DOHH2 (cell line): ENCODE measurements around the gene NBEA.

ENCODE experiments used
- H3F3A ChIP-seq: fragments of 200-600 bp; sonication (generic), shearing (Covaris generic); 2 replicates; pipeline ENCODE4 v1.6.0; 2016; ENCODE audit warnings: antibody characterized with exemption, mild to moderate bottlenecking; ENCODE audit not compliant: control insufficient read depth, insufficient read depth
- H3K27ac ChIP-seq: fragments of 200-600 bp; sonication (generic); 2 replicates; pipeline ENCODE4 v1.5.1; 2014; ENCODE audit warnings: low read depth, mild to moderate bottlenecking, low read length, moderate library complexity
- H3K27me3 ChIP-seq: fragments of 200-600 bp; sonication (generic); 2 replicates; pipeline ENCODE4 v1.6.1; 2014; ENCODE audit warnings: mild to moderate bottlenecking, low read length, mixed read lengths; ENCODE audit not compliant: control insufficient read depth
- H3K36me3 ChIP-seq: fragments of 200-600 bp; sonication (generic); 2 replicates; pipeline ENCODE4 v1.6.1; 2014; ENCODE audit warnings: mild to moderate bottlenecking, low read length, moderate library complexity, mixed read lengths; ENCODE audit not compliant: control insufficient read depth
- H3K4me1 ChIP-seq: fragments of 200-600 bp; sonication (generic); 2 replicates; pipeline ENCODE4 v1.6.1; 2014; ENCODE audit warnings: mild to moderate bottlenecking, low read length, mixed read lengths; ENCODE audit not compliant: control insufficient read depth
- H3K4me2 ChIP-seq: fragments of 200-600 bp; sonication (generic); 2 replicates; pipeline ENCODE4 v1.6.0; 2014; ENCODE audit warnings: mild to moderate bottlenecking, low read length, moderate library complexity
- H3K4me3 ChIP-seq: fragments of 200-600 bp; sonication (generic); 2 replicates; pipeline ENCODE4 v1.5.1; 2014; ENCODE audit warnings: mild to moderate bottlenecking, low read length, mixed read lengths
- H3K79me2 ChIP-seq: fragments of 200-600 bp; sonication (generic); 2 replicates; pipeline ENCODE4 v1.6.1; 2014; ENCODE audit warnings: mild to moderate bottlenecking, low read length, mixed read lengths; ENCODE audit not compliant: control insufficient read depth
- H3K9me2 ChIP-seq: fragments of 200-600 bp; sonication (generic); replicated peaks from 2 replicates; pipeline ENCODE4 v1.6.1; 2014; ENCODE audit warnings: mild to moderate bottlenecking, low read length, mixed read lengths; ENCODE audit not compliant: control insufficient read depth
- H3K9me3 ChIP-seq: fragments of 200-600 bp; sonication (generic); 2 replicates; pipeline ENCODE4 v1.6.1; 2014; ENCODE audit warnings: antibody characterized with exemption, low read length, mixed read lengths; ENCODE audit not compliant: control insufficient read depth, insufficient read depth
- H4K20me1 ChIP-seq: fragments of 200-600 bp; sonication (generic); 2 replicates; pipeline ENCODE4 v1.6.0; 2014; ENCODE audit warnings: low read depth, mild to moderate bottlenecking, antibody characterized with exemption, low read length, moderate library complexity; ENCODE audit not compliant: control insufficient read depth, insufficient read depth
- EZH2phosphoT487 ChIP-seq: fragments of 200-600 bp; sonication (generic); IDR thresholded peaks from 2 replicates; pipeline ENCODE4 v1.6.1; 2017; ENCODE audit warnings: borderline replicate concordance, mild to moderate bottlenecking, antibody characterized with exemption, low read length, moderate library complexity, mixed read lengths
- TF ChIP-seq, protein P1 (sequence below): fragments of 200-600 bp; sonication (generic); IDR thresholded peaks from one replicate; pipeline ENCODE4 v1.5.1; 2014; ENCODE audit warnings: antibody characterized with exemption, mild to moderate bottlenecking, low read depth, low read length; ENCODE audit not compliant: poor library complexity, severe bottlenecking

Gene NBEA

DNA sequence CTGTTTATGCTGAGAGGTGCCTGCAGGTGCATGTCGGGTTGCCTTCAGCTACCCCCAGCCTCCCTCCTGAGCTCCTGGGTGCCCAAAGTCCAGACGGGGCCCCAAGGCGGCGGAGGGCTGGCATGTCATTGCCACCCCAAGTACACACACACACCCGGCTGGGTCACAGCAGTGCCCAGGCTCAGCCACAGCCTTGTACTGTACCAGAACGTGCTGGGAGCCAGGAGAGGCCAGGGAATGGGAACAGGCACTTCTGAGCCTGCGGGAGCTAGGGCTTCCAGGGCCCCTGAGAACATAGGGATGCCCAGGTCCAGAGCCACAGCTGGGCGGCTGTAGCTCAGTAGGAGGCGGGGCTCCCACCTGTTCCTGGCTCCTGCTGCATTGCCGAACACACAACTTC lies 585.4 kb downstream of the NBEA start:
- H3K4me2 ChIP-seq = no peak overlapping the region
- H3K4me1 ChIP-seq = no peaks in the 10 kb centered on the region
- no peaks in the 10 kb centered on the region for H3K9me3 ChIP-seq
- H3K36me3 ChIP-seq = no peaks in the 10 kb centered on the region
- no peaks in the 10 kb centered on the region for H3K9me2 ChIP-seq
- no peak overlapping the region for H3K27ac ChIP-seq
- H3K4me3 ChIP-seq = no peak overlapping the region
- H4K20me1 ChIP-seq = no peaks in the 10 kb centered on the region
- TF ChIP-seq, protein P1, sequence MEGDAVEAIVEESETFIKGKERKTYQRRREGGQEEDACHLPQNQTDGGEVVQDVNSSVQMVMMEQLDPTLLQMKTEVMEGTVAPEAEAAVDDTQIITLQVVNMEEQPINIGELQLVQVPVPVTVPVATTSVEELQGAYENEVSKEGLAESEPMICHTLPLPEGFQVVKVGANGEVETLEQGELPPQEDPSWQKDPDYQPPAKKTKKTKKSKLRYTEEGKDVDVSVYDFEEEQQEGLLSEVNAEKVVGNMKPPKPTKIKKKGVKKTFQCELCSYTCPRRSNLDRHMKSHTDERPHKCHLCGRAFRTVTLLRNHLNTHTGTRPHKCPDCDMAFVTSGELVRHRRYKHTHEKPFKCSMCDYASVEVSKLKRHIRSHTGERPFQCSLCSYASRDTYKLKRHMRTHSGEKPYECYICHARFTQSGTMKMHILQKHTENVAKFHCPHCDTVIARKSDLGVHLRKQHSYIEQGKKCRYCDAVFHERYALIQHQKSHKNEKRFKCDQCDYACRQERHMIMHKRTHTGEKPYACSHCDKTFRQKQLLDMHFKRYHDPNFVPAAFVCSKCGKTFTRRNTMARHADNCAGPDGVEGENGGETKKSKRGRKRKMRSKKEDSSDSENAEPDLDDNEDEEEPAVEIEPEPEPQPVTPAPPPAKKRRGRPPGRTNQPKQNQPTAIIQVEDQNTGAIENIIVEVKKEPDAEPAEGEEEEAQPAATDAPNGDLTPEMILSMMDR = no peak
- TF ChIP-seq EZH2phosphoT487 = no peak
- no peaks in the 10 kb centered on the region for H3K27me3 ChIP-seq
- no peaks in the 10 kb centered on the region for H3F3A ChIP-seq
- H3K79me2 ChIP-seq = no peaks in the 10 kb centered on the region

DNA sequence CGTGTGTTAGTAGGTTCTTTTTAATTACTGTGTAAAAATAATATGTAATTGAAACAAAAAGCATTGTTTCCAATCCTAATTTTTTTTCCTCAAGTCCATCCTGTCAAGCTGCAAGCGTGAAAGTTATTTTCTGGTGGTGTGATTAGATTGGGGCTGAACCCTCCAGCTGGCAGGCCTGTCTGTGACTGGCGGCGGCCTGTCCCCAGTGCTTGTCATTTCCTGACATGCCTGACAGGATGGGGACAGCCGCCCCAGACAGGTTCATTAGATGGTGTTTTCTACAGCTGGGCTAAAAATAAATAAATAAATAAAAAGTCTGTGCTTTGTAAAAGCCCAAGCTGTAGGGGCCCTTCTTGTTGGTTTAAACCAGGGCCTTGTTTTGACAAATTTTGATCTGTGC lies 588.1 kb downstream of the NBEA start:
- H3K36me3 ChIP-seq = no peaks in the 10 kb centered on the region
- no peaks in the 10 kb centered on the region for H3K79me2 ChIP-seq
- H3K4me3 ChIP-seq = no peak overlapping the region
- TF ChIP-seq, protein P1 = no peak
- TF ChIP-seq EZH2phosphoT487 = no peak
- no peak overlapping the region for H3K27ac ChIP-seq
- H3K4me2 ChIP-seq = no peak overlapping the region
- H3F3A ChIP-seq = no peaks in the 10 kb centered on the region
- no peaks in the 10 kb centered on the region for H3K9me3 ChIP-seq
- no peaks in the 10 kb centered on the region for H3K27me3 ChIP-seq
- no peaks in the 10 kb centered on the region for H3K9me2 ChIP-seq
- no peaks in the 10 kb centered on the region for H4K20me1 ChIP-seq
- no peaks in the 10 kb centered on the region for H3K4me1 ChIP-seq

DNA sequence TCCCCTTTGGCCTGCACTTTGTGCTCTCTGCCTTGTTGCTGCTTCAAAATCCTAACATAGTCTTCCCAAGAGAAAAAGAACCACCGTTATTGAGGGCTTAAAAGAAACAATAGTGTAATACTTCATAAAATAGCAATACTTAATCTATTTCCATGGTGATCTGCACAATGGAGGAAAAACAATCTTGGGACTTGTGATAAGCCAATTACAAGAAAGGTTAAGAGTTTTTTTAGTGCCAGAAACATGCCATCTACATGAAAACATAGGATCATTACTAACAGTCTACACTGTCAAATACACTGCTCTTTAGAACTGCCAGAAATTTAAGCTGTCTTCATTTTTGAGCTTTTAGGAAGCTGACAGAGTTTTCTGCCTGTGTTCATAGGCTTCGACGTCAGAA lies 588.5 kb downstream of the NBEA start:
- Histone ChIP-seq H3K36me3 (no peaks in the 10 kb centered on the region), H3K27me3 (no peaks in the 10 kb centered on the region), H3K79me2 (no peaks in the 10 kb centered on the region), H3K27ac (no peak overlapping the region), H3K4me3 (no peak overlapping the region), H3K9me2 (no peaks in the 10 kb centered on the region), H3F3A (no peaks in the 10 kb centered on the region), H3K4me1 (no peaks in the 10 kb centered on the region), H3K9me3 (no peaks in the 10 kb centered on the region), H4K20me1 (no peaks in the 10 kb centered on the region), H3K4me2 (no peak overlapping the region)
- TF ChIP-seq, protein P1 = no peak
- TF ChIP-seq EZH2phosphoT487 = no peak

DNA sequence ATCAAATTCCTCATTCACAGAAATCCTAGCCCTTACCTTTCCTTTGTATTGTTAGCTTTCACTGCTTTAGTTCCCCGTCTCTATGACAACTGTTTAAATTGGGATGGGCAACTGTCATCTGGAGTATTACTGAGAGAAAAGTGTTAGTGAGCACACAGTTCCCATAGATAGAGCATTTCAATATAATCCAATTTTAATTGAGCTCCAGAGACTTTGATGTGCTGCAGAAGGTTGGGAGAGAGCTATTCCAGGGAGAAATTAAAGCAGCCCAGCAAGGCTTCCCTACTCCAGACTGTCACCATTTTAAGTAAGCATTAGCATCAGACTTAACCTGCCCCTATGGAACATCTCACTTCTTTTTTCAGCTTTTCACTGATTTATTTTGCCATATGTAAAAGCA lies 589.5 kb downstream of the NBEA start:
- Histone ChIP-seq H3K27ac (no peak overlapping the region), H3K9me2 (no peaks in the 10 kb centered on the region), H3K9me3 (no peaks in the 10 kb centered on the region), H3K27me3 (no peaks in the 10 kb centered on the region), H4K20me1 (no peaks in the 10 kb centered on the region), H3K36me3 (no peaks in the 10 kb centered on the region), H3F3A (no peaks in the 10 kb centered on the region), H3K79me2 (no peaks in the 10 kb centered on the region), H3K4me2 (no peak overlapping the region), H3K4me1 (no peaks in the 10 kb centered on the region), H3K4me3 (no peak overlapping the region)
- no peak for TF ChIP-seq EZH2phosphoT487
- TF ChIP-seq, protein P1 = no peak
